ENCODE data around the gene INPP4B. TPM values are rescaled to one million over a fixed set of nuclear protein-coding genes. Genes with fewer than 3 reads are reported as not detected.
A peak's percentile ranks its signal among the peaks of the same experiment; 100 is the strongest.

Gene INPP4B
- total RNA-seq, 1 donor from 2014 or later: 1.3 TPM

- no peak for DNase-seq (ENCODE audit: low read depth, low spot score)
These were observed 690.8 kb downstream of the INPP4B start for GRCh38 chr4:142155347-142155746.

GRCh38 chr4:142150483-142150882, 695.6 kb downstream of the INPP4B start:
- DNase-seq (ENCODE audit: low read depth, low spot score): no peak

GRCh38 chr4:142144813-142145212, 701.3 kb downstream of the INPP4B start:
- no peak for DNase-seq (ENCODE audit: low read depth, low spot score)

GRCh38 chr4:142142366-142143054, 703.6 kb downstream of the INPP4B start:
- DNase-seq (ENCODE audit: low read depth, low spot score): no peak

- no peak for DNase-seq (ENCODE audit: low read depth, low spot score)
These were observed 704.9 kb downstream of the INPP4B start for GRCh38 chr4:142141224-142141623.

GRCh38 chr4:142130666-142131065, 715.4 kb downstream of the INPP4B start:
- no peak for DNase-seq (ENCODE audit: low read depth, low spot score)

- DNase-seq (ENCODE audit: low read depth, low spot score): no peak
These were observed 716.2 kb downstream of the INPP4B start for GRCh38 chr4:142129931-142130330.

- peak; percentile 44 for DNase-seq (ENCODE audit: low read depth, low spot score)
These were observed 716.6 kb downstream of the INPP4B start for GRCh38 chr4:142129473-142129872.

- peak; percentile 92 for DNase-seq (ENCODE audit: low read depth, low spot score)
These were observed 717.6 kb downstream of the INPP4B start for GRCh38 chr4:142128529-142128928.

GRCh38 chr4:142126890-142127497, 719.1 kb downstream of the INPP4B start:
- DNase-seq (ENCODE audit: low read depth, low spot score): peak; percentile 72

GRCh38 chr4:142124874-142125273, 721.2 kb downstream of the INPP4B start:
- DNase-seq (ENCODE audit: low read depth, low spot score): no peak

- DNase-seq (ENCODE audit: low read depth, low spot score): peak; percentile 94
These were observed 724.4 kb downstream of the INPP4B start for GRCh38 chr4:142121448-142122350.

- no peak for DNase-seq (ENCODE audit: low read depth, low spot score)
These were observed 725.2 kb downstream of the INPP4B start for GRCh38 chr4:142120921-142121320.

- no peak for DNase-seq (ENCODE audit: low read depth, low spot score)
These were observed 733.6 kb downstream of the INPP4B start for GRCh38 chr4:142112451-142112850.

GRCh38 chr4:142110136-142110535, 736.0 kb downstream of the INPP4B start:
- no peak for DNase-seq (ENCODE audit: low read depth, low spot score)

- DNase-seq (ENCODE audit: low read depth, low spot score): no peak
These were observed 742.1 kb downstream of the INPP4B start for GRCh38 chr4:142104041-142104440.

GRCh38 chr4:142101401-142101800, 744.7 kb downstream of the INPP4B start:
- no peak for DNase-seq (ENCODE audit: low read depth, low spot score)

- no peak for DNase-seq (ENCODE audit: low read depth, low spot score)
These were observed 745.2 kb downstream of the INPP4B start for GRCh38 chr4:142100941-142101340.

GRCh38 chr4:142098900-142099545, 747.1 kb downstream of the INPP4B start:
- no peak for DNase-seq (ENCODE audit: low read depth, low spot score)

GRCh38 chr4:142098380-142098779, 747.7 kb downstream of the INPP4B start:
- no peak for DNase-seq (ENCODE audit: low read depth, low spot score)

- DNase-seq (ENCODE audit: low read depth, low spot score): no peak
These were observed 749.1 kb downstream of the INPP4B start for GRCh38 chr4:142097015-142097414.
